HG02884 (cell line): ENCODE results near the gene CMPK2.

Experiments used
- ATAC-seq: cut with Tn5 transposase; IDR thresholded peaks from one replicate; pipeline ENCODE4 v1.9.1; 2021; ENCODE audit warnings: mild to moderate bottlenecking, moderate library complexity; ENCODE audit not compliant: unreplicated experiment

The CMPK2 gene

GRCh38 chr2:6814312-6814711, 51.4 kb downstream of the CMPK2 start:
- ATAC-seq: no peak

DNA sequence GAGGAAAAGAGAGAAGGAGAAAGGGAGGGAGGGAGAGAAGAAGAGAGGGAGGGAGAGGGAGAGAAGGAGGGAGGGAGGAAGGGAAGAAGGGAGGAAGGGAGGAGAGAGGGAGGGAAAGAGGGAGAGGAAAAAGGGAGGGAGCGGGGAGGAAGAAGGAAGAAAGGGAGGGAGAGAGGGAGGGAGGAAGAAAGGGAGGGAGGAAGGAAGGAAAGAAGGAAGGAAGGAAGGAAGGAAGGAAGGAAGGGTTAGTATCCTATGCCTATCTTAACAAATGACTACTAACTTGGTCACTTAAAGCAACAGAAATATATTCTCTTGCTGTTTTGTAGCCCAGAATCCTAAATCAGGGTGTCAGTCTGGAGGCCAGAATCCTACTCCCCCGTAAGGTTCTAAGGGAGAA, 52.1 kb downstream of the CMPK2 start:
- no peak for ATAC-seq

DNA sequence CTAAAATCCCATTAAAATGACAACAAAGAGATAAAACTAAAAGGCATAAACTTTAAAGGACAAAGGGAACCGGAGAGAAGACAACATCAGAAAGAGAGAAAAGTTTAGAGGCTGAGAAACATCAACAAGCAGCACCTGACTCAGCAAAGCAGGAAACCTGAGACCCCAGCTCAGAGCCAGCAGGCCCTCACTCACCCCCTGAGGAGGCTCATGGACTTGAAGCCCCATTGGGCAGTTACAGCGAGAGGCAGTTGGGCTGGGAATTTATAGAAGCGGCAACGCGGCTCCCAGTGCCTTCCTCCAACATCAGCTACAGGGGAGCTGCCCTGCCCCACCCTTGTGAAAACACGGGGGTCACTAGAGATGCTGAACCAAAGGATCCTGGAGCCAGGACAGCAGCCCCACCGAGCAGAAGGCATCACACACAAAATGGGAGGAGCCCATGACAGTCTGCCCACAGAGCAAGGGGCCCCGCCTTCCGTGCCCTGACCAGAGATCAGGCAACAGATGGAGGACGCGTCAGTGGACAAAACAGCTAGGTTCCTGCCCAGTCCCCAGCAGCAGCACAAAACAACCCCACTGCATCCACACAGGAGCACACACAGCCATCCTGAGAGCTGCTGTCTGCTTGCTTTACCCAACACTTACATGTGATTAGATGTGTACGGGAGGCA, 52.7 kb downstream of the CMPK2 start:
- ATAC-seq: no peak

GRCh38 chr2:6810961-6811360, 54.7 kb downstream of the CMPK2 start:
- no peak for ATAC-seq

GRCh38 chr2:6808426-6808825, 57.3 kb downstream of the CMPK2 start:
- no peak for ATAC-seq

DNA sequence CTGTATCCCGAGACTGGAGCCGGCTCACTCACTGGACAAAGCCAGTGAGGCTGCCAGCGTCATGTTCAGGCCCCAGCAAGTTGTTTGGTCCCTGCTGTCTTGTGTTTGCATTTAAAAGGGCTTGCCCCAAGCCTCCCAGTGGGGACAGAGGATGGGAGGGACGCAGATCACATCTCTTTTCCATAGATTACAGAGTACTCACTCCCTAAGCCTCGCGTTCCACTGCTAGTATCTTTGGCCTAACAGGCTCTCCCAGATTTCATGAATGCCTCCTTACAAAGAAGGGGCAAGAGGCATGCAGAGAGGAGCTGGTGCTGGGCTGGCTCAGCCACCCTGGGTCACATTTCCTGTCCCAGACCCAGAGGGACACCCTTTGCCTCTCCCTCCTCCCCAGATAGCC, 59.1 kb downstream of the CMPK2 start:
- no peak for ATAC-seq

- no peak for ATAC-seq
Measured at GRCh38 chr2:6800553-6800952, 65.2 kb downstream of the CMPK2 start.
